Kidney tubule cell (primary cell): ENCODE data around the gene ELF1.
"Not testable (repeated sequence)": the region's sequence is repeated elsewhere in the genome, so short reads cannot be mapped to it uniquely, and the experiment has no call there.

ENCODE experiments used
- DNase-seq: peaks from one replicate; pipeline ENCODE4 v3.0.0-alpha.2; 2018; ENCODE audit warnings: low spot score

The ELF1 gene

GRCh38 chr13:40886017-40886416, 133.1 kb downstream of the ELF1 start:
- no peak for DNase-seq

DNA sequence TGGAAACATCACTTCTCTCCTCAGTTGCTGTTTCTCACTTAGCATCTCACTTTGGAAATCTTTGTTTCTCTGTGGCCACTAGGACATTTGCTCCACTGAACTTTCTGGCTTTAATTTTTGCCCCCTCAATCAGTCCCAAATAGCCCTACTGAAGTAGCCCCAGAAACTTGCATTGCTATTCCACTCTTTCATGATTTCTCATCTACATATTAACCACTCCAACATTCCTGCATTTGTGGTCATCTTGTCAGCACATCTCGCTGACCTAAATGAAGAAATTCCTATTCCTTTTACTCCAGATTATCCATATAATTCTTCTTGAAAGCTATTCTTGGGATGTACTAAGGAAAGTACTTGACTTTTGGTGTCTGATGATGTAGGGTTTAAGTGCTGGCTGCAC, 134.9 kb downstream of the ELF1 start:
- DNase-seq, result not testable (repeated sequence)
